Measurements from ENCODE around the gene GP2.
"Not testable (repeated sequence)": the region's sequence is repeated elsewhere in the genome, so short reads cannot be mapped to it uniquely, and the experiment has no call there.

GP2 gene

DNA sequence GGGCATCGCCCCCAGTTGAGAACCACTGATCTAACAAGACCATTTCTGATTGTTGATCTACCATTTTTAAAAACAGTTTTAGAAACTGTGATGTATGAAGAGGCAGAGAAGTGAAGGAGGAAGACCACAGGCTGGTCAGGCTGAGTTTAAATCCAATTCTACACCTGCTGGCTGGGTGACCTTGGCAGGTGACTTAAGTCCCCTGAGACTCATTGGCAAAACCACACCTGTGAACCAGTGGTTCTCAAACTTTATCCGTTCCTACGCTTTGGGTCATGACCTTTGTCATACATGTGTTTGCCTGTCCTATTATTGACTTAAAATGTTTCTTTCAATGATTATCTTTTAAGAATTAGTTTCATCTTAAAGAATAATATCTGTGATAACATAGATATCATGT lies 2.3 kb downstream of the GP2 start:
- DNase-seq (ENCODE audit: extremely low read depth, low read depth), result no peak
- TF ChIP-seq CTCF (IDR thresholded peaks at IDR 0.05; ENCODE audit: low read depth, low read length), result no peak

DNA sequence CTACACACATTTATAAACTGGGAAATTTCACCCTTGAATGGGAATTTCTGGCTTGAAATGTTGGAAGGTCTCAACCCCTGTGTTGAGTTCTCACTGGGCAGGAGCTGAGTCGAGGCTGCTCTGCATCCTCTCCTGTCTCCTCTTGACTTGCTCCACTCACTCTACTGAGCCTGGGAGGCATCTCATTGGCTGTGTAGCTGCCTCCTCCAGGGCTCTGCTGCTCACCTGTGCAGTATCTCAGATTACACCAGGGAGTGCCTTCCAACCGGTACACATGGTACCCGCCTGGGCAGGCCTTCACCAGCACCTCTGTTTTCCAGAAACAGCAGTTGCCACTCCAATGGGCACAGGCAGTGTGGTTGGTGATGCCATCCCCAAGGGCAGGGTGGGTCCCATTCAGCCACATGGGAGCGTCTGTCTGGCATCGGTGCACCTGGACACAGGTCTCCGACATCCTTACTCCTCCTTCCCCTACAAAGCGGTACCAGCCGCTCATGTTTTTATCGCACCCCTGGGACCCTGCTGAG lies 3.7 kb downstream of the GP2 start:
- DNase-seq (ENCODE audit: extremely low read depth, low read depth), result no peak
- TF ChIP-seq CTCF (IDR thresholded peaks at IDR 0.05; ENCODE audit: low read depth, low read length), result no peak

- TF ChIP-seq CTCF (IDR thresholded peaks at IDR 0.05; ENCODE audit: low read depth, low read length), result no peak
- no peak for DNase-seq (ENCODE audit: extremely low read depth, low read depth)
These were observed 4.6 kb downstream of the GP2 start for GRCh38 chr16:20322696-20323095.

DNA sequence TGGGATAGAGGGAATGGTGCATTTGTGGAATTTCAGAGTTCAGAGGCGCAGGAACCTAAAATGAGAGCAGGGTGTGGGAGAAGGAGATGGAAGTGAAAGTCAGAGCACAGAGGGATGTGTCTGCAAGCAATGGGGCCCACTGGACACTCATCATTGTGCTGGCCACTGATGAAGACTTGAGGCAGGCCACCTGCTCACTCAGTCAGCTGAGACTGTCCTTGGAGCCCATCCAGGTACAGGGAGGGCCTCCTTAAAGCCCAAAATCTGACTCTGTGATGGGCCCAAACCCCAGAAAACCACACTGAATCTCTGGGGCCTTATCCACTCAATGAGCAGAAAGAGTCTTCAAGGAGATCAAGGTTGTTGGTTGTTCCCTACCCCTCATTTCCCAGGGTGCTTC lies 5.6 kb downstream of the GP2 start:
- no peak for DNase-seq (ENCODE audit: extremely low read depth, low read depth)

DNA sequence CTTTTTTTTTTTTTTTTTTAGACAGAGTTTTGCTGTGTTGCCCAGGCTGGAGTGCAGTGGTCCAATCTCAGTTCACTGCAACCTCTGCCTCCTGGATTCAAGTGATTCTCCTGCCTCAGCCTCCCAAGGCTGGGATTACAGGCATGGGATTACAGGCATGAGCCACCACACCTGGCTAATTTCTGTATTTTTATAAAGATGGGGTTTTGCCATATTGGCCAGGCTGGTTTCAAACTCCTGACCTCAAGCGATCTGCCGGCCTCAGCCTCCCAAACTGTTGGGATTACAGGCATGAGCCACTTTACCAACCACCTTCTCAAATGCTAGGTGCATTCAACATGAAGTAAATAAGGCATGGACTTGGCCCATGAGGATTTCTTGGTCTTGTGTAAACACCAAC lies 6.3 kb downstream of the GP2 start:
- DNase-seq (ENCODE audit: extremely low read depth, low read depth), result not testable (repeated sequence)

More for the DNA sequence above, 5.6 kb downstream of the GP2 start:
- TF ChIP-seq CTCF (IDR thresholded peaks at IDR 0.05; ENCODE audit: low read depth, low read length), result no peak

DNA sequence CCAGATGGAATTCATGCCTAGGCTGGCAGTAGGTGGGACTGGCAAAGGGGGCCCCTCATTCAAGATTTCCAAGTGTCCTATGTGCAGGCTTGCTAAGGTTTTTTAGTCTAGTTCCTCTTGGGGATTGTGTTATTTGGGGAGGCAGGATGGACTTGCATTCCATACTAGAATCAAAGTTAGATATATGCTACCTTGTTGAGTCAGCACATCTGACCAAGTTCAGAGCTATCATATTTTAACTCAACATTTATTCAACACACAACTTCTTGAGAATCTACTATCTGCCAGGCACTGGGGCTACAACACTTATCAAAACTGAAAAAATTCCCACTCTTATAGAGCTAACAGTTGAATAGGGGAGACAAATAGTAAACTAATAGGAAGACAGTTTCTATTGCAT lies 6.7 kb downstream of the GP2 start:
- DNase-seq (ENCODE audit: extremely low read depth, low read depth), result no peak
- TF ChIP-seq CTCF (IDR thresholded peaks at IDR 0.05; ENCODE audit: low read depth, low read length), result no peak

GRCh38 chr16:20320178-20320577 lies 7.1 kb downstream of the GP2 start:
- TF ChIP-seq CTCF (IDR thresholded peaks at IDR 0.05; ENCODE audit: low read depth, low read length), result no peak
- no peak for DNase-seq (ENCODE audit: extremely low read depth, low read depth)

- TF ChIP-seq CTCF (IDR thresholded peaks at IDR 0.05; ENCODE audit: low read depth, low read length), result no peak
- no peak for DNase-seq (ENCODE audit: extremely low read depth, low read depth)
These were observed 7.9 kb downstream of the GP2 start for GRCh38 chr16:20319406-20319805.

Data from AG09319 (cell line).